Measurements from ENCODE around the gene BTN2A1. TPM values are rescaled to one million over a fixed set of nuclear protein-coding genes. Genes with fewer than 3 reads are reported as not detected.
"Not testable (repeated sequence)": the region's sequence is repeated elsewhere in the genome, so short reads cannot be mapped to it uniquely, and the experiment has no call there.

The BTN2A1 gene
- total RNA-seq, 4 donors from 2014 or later, result 5.9 to 11.4 (median 7.8) TPM

DNA sequence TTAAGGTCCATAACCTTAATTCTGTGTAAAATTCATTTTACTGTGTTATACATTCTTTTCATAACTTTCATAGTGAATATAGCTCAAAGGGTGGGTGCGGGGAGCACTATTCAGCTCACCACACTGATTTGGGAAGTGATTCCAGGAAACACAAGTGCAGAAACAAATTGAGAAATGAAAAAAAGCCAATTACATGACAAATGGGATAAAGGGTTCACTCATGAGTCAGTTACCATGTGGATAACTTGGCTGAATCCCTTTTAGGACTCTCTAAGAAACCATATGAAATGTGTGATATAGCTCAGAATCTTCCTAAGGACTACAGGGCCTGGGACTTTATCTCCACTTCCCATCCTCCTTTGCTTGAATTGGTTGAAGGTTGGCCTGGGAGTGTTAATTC, 3.1 kb upstream of the BTN2A1 start:
- TF ChIP-seq POLR2A (IDR thresholded peaks at IDR 0.05) (no peak), CTCF (IDR thresholded peaks at IDR 0.05) (no peak)
- Histone ChIP-seq H3K4me3 (no peak overlapping the region), H3K27me3 (no peaks in the 10 kb centered on the region), H3K9me3 (no peaks in the 10 kb centered on the region), H3K36me3 (peaks cover 0 to 27% (median 0%) of the 10 kb centered on the region in 3 donors), H3K27ac (no peak overlapping the region), H3K4me1 (peaks cover 7 to 20% (median 17%) of the 10 kb centered on the region in 3 donors)
- intact Hi-C loops (cut with DNase I), result no loop called here
- WGBS, 2 donors, result 83 to 100% methylated on average over 1 of the region's 1 CpG
- DNase-seq, result no peak

DNA sequence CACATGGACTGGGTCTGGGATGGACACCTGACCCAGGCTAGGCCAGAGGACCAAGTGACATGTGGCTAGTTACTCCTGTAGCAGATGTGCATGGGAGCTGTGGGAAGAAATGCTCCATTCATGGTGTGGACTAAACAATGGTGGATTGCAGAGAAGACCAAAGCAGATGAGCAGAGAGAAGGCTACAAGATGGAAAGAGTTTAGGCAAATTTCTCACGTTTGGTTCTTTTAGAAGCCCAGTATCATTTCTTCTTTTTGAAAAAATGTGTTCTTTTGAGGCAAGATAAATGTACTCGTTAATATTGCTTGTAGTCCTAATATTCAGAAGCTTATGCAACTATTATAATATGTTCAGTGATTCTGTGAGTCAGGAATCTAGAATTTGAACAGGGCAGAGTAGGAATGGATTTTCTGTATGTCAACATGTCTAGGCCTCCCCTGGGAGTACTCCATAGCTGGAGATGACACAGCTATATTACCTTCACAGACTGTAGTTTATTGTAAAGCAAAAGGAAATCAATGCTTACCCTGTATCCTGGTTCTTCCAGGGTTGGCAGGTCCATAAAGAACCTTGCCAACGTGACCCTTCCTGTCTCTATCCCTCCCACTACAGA, 2.3 kb upstream of the BTN2A1 start:
- H3K27me3 ChIP-seq, result no peaks in the 10 kb centered on the region
- WGBS, 2 donors, result 78 to 80% methylated on average over 3 of the region's 3 CpGs
- H3K4me3 ChIP-seq, result no peak overlapping the region
- no peak for DNase-seq
- intact Hi-C loops (cut with DNase I), result no loop called here
- H3K9me3 ChIP-seq, result no peaks in the 10 kb centered on the region
- no peak for TF ChIP-seq POLR2A (IDR thresholded peaks at IDR 0.05)
- TF ChIP-seq CTCF (IDR thresholded peaks at IDR 0.05), result no peak
- H3K4me1 ChIP-seq, result peaks cover 7 to 29% (median 26%) of the 10 kb centered on the region in 3 donors
- no peak overlapping the region for H3K27ac ChIP-seq
- H3K36me3 ChIP-seq, result peaks cover 0 to 27% (median under 1%) of the 10 kb centered on the region in 3 donors

- no peak for TF ChIP-seq CTCF (IDR thresholded peaks at IDR 0.05)
- TF ChIP-seq POLR2A (IDR thresholded peaks at IDR 0.05), result no peak
- no peaks in the 10 kb centered on the region for H3K9me3 ChIP-seq
- no peaks in the 10 kb centered on the region for H3K27me3 ChIP-seq
- H3K36me3 ChIP-seq, result peaks cover 1 to 29% (median 6%) of the 10 kb centered on the region in 3 donors
- peaks cover 12 to 47% (median 41%) of the 10 kb centered on the region in 3 donors for H3K4me1 ChIP-seq
- DNase-seq, result no peak
- H3K27ac ChIP-seq, result peak overlapping the region; percentile 91 to 99 (median 94)
- intact Hi-C loops (cut with DNase I), result no loop called here
- WGBS, 2 donors, result 9 to 13% methylated on average over 6 to 9 of the region's 9 CpGs
- H3K4me3 ChIP-seq, result peak overlapping the region; percentile 68 to 94 (median 80)
Measured at GRCh38 chr6:26457264-26457805, 420 bp upstream of the BTN2A1 start.

GRCh38 chr6:26459023-26459810, 1.5 kb downstream of the BTN2A1 start:
- H3K4me3 ChIP-seq, result peak overlapping the region in 2 of 4 donors; percentile 68 to 85
- intact Hi-C loops (cut with DNase I), result no loop called here

DNA sequence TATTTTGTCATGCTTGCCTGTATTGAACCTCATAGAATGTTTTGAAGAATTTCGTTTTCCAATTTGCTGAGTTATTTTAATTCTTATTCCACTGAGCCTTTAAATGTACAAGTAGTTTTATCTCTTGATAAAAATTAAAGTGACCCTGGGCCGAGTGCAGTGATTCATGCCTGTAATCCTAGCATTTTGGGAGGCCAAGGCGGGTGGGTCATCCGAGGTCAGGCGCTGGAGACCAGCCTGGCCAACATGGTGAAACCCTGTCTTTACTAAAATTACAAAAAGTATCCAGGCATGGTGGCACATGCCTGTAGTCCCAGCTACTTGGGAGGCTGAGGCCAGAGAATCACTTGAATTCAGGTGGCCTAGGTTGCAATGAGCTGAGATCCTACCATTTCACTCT, 3.6 kb downstream of the BTN2A1 start:
- Histone ChIP-seq H3K4me1 (peaks cover 12 to 61% (median 41%) of the 10 kb centered on the region in 3 donors), H3K36me3 (peaks cover 28 to 70% (median 42%) of the 10 kb centered on the region in 3 donors)
- 40 to 41% methylated on average over 2 of the region's 5 CpGs for WGBS, 2 donors
- H3K4me3 ChIP-seq; H3K27ac ChIP-seq; DNase-seq; H3K9me3 ChIP-seq; H3K27me3 ChIP-seq; intact Hi-C loops (cut with DNase I): not testable (repeated sequence)

More at GRCh38 chr6:26459023-26459810, 1.5 kb downstream of the BTN2A1 start:
- Histone ChIP-seq H3K36me3 (peaks cover 18 to 48% (median 24%) of the 10 kb centered on the region in 3 donors), H3K9me3 (no peaks in the 10 kb centered on the region), H3K27ac (no peak overlapping the region), H3K27me3 (no peaks in the 10 kb centered on the region), H3K4me1 (peaks cover 12 to 61% (median 41%) of the 10 kb centered on the region in 3 donors)
- TF ChIP-seq POLR2A (IDR thresholded peaks at IDR 0.05), result no peak
- no peak for TF ChIP-seq CTCF (IDR thresholded peaks at IDR 0.05)
- WGBS, 2 donors, result 77 to 88% methylated on average over 5 to 12 of the region's 16 CpGs
- DNase-seq, result no peak
